Cardiac fibroblast (primary cell): ENCODE data around the gene JPH4.

Experiments used
- DNase-seq, 2 donors: peaks; one replicate each; pipeline versions ENCODE4 v3.0.0 to v3.0.0-alpha.2; 2010; ENCODE audit warnings: low read depth in 2 of 2
- H3K4me3 ChIP-seq, 2 donors: replicated peaks in 1 of 2; 1 replicate in 1 of 2; 2 replicates in 1 of 2; pipeline ENCODE4 v1.5.1; 2011; ENCODE audit warnings: low read depth in 2 of 2, low read length in 2 of 2, mild to moderate bottlenecking in 2 of 2, moderate library complexity in 1 of 2
- TF ChIP-seq, protein P1 (sequence below): IDR thresholded peaks from one replicate; pipeline ENCODE4 v1.5.1; 2011; ENCODE audit warnings: low read depth, mild to moderate bottlenecking, low read length, inconsistent platforms

Gene JPH4

GRCh38 chr14:23518709-23519108 lies 59.9 kb downstream of the JPH4 start:
- TF ChIP-seq, protein P1, sequence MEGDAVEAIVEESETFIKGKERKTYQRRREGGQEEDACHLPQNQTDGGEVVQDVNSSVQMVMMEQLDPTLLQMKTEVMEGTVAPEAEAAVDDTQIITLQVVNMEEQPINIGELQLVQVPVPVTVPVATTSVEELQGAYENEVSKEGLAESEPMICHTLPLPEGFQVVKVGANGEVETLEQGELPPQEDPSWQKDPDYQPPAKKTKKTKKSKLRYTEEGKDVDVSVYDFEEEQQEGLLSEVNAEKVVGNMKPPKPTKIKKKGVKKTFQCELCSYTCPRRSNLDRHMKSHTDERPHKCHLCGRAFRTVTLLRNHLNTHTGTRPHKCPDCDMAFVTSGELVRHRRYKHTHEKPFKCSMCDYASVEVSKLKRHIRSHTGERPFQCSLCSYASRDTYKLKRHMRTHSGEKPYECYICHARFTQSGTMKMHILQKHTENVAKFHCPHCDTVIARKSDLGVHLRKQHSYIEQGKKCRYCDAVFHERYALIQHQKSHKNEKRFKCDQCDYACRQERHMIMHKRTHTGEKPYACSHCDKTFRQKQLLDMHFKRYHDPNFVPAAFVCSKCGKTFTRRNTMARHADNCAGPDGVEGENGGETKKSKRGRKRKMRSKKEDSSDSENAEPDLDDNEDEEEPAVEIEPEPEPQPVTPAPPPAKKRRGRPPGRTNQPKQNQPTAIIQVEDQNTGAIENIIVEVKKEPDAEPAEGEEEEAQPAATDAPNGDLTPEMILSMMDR = no peak
- DNase-seq = no peak
- H3K4me3 ChIP-seq = no peak overlapping the region
